CD4-positive, alpha-beta T cell treated with Interleukin-2 at 100 ng/mL for 4 hours (primary cell): ENCODE results near the gene VSIG10.

Experiments
- DNase-seq: peaks from one replicate; pipeline ENCODE4 v3.0.0-alpha.2; 2020; ENCODE audit warnings: low spot score

VSIG10 gene

DNA sequence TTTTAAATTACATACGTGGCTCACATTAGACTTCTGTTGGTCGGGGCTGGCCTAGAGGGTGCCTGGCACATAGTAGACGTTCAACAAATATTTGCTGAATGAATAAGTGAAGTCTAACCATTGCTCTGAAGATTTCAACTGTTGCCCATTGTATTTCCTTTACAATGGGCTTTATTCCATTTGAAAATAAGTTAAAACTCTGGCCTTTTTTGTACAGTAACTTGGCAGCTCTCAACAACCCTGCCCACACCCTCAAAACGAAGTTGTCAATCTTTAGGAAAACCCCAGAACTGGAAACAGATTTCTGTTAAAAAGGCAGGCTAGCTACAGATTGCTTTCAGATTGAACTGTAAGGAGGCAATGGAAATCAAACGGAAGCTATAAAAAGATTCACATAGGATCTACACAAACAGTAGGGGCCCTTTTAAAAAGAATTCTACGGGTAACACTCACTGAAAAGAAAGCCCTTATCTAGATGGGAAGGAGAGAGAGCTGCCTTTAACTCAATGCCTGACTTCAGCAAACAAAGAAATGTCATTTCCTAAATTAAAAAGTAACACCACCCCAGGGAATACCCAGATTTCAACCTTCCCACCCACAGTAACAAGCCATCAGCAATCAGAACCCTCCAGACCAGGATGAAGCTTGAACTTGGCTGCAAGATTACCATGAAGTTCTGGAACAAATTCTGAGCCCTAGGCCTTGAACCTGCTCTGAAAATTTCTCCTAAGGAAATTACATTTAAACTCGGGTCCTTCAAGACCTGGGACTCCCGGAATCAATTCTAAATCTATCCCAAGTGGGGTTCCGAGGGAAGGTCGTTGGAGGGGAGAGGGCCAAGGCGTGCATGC lies 44.2 kb downstream of the VSIG10 start:
- DNase-seq, result no peak

- DNase-seq, result peak; percentile 14
Measured at GRCh38 chr12:118058881-118059280, 44.9 kb downstream of the VSIG10 start.

GRCh38 chr12:118058227-118058626 lies 45.6 kb downstream of the VSIG10 start:
- DNase-seq, result no peak

GRCh38 chr12:118055865-118056773 lies 47.7 kb downstream of the VSIG10 start:
- DNase-seq, result no peak

GRCh38 chr12:118055144-118055557 lies 48.7 kb downstream of the VSIG10 start:
- DNase-seq, result peak; percentile 81

- peak; percentile 27 for DNase-seq
Measured at GRCh38 chr12:118053071-118053985, 50.5 kb downstream of the VSIG10 start.

DNA sequence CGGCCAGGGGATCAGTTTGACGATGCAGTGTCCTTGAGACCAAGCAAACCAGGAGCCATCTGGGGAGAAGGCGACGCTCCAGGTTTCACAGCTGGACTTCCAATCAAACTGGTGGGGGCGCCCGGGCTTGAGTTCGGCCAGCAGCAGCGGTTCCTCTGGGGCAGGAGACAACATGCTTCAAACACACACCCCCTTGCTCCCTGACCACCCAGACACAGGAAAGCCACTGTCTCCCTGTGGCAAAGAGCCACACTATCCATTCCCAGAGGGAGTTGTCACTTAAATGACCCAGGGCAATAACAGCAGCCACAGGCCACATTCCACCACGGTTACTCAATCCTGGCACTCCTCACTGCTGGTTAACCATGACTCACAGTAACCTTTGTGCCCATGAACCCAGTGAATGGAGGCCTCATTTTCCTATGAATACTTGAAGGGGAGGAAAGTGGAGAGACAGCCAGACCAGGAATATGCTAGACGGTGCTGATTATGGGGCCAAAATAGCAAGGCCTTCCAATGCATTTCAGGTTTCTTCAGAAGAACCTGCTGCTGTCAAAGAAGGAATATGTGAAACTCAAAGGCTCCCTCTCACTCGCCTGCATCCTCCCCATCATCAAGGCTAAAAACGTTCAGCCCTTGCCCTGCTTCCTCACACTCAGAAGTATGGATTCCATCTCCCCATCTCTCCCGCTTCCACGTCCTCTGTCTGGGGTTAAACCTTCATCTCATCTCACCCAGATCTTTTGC lies 51.3 kb downstream of the VSIG10 start:
- DNase-seq, result no peak

- no peak for DNase-seq
Measured at GRCh38 chr12:118050972-118051910, 52.6 kb downstream of the VSIG10 start.

DNA sequence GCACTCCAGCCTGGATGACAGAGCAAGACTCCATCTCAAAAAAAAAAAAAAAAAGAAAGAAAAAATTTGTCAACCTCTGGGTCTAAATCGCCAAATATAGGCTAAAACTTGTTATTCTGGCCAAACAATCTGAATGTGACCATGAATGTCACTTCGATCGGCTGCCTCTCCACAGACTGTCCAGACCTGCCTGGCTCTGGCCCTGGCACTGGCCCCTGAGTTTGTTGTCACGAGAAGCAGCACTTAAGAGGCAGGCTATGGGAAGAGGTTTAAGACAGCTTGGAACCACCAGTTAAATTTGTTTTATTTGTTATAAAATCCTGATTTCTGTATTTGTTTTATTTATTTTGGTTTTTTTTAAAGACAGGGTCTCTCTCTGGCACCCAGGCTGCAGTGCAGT lies 57.4 kb downstream of the VSIG10 start:
- no peak for DNase-seq

- DNase-seq, result no peak
Measured at GRCh38 chr12:118044577-118044976, 59.2 kb downstream of the VSIG10 start.

DNA sequence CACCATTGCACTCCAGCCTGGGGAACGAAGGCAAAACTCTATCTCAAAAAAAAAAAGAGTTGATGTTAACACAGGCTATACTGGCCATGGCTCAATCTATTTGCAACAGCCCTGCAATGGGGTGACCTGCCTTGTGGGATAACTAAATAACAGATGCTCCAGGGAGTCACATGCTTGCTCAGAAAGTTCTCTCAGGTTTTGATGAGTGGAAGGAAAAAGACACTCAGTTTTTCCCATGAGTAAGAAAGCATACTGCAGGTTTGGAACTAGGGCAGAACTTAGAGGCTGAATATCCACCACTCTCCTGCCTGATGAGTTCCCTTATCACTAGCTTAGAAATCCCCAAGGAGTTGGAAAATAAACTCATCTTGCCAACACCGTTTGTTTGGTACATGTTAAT lies 59.7 kb downstream of the VSIG10 start:
- no peak for DNase-seq

- no peak for DNase-seq
Measured at GRCh38 chr12:118042091-118042490, 61.7 kb downstream of the VSIG10 start.

GRCh38 chr12:118038137-118038536 lies 65.7 kb downstream of the VSIG10 start:
- no peak for DNase-seq

- no peak for DNase-seq
Measured at GRCh38 chr12:118036672-118037411, 67.0 kb downstream of the VSIG10 start.

DNA sequence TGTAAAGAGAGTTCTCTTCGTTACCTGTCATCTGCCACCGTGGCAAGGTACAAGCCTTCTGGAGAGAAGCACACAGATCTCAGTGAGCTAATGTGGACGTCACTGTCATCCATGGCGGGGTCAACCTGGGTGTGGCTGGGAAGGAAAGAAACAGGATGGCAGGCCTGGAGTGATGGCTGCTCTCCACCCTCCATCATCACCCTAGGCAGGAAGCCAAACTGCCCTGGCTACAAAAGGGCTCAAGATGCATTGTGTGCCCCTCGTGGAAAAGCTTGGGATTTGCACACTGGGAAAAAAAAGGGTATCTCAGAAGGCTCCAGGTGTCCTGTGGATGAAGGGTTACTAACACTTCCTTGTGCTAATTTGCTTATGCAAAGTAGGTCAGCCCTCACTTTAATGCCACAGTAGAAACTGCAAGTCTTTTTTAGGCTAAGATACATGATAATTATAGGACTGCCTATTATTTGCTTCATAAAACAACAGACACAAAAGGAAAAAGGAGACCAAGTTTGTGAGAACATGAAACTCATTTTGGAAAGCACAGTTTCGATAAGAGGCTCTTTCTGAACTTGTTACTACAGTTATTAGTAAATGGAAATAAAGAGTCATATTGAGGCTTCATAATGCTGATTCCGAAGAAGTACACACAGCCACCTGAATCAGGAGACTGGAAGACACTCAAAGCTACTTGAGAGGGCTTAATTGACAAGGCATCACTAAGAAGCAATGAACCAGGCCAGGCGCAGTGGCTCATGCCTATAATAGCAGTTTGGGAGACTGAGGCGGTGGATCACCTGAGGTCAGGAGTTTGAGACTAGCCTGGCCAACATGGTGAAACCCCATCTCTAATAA lies 68.4 kb downstream of the VSIG10 start:
- DNase-seq, result no peak

DNA sequence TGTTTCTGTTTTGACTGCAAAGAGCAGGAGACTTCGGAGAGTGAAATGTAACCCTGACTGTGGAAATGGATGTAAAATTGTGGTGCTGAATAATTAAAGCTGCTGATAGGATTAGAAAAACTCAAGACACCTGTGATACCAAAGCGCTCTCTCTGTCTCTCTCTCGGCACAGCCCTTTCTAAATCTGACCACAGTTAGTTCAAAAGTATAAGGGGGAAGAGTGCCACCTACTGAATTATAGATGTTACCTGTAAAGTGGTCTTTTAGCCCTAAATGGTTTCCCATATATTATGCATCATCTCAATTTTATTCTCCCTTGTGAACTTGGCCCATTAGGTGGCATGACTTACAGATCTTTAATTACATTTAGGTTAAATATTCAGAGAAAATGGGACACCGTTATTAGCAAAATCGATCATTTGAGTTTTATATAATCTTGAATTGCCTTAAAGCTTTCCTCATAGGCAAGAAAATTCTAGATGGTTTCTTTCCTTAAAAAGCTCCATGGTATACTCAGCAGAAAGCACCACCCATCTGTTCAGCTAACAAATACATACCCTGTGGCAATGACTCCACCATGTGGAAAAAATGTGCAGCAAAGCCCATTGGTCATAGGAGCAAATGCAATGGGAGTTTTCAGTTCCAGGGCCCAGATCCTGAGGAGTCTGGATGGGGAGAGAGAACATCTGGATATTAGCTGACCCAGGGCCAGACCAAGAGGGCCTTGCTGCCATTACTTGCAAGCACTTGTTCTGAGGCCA lies 69.2 kb downstream of the VSIG10 start:
- DNase-seq, result no peak

DNA sequence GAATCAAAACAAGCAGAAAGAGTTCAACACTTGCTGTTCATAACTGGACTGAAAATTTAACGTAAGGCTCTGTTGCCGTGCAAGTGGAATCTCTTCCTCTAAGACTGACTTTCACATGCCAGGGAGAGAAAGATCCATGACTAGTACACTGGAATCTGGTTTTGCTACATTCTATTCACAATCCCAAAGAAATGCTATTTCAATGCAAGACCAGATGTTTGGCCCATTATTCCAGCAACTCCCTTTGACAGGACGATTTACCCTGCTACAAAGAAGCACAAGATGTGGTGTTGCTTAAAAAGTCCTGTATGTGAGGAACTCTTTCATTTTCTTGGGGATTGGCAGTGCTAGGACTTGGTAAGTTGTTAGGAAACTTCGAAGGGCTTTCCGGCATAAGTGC lies 69.9 kb downstream of the VSIG10 start:
- no peak for DNase-seq

GRCh38 chr12:118033323-118033722 lies 70.5 kb downstream of the VSIG10 start:
- no peak for DNase-seq
